ENCODE measurements around the gene APOB.

Gene APOB

GRCh38 chr2:20972792-20973565 is 70.9 kb downstream of the APOB start:
- DNase-seq (ENCODE audit: low read depth): no peak

DNA sequence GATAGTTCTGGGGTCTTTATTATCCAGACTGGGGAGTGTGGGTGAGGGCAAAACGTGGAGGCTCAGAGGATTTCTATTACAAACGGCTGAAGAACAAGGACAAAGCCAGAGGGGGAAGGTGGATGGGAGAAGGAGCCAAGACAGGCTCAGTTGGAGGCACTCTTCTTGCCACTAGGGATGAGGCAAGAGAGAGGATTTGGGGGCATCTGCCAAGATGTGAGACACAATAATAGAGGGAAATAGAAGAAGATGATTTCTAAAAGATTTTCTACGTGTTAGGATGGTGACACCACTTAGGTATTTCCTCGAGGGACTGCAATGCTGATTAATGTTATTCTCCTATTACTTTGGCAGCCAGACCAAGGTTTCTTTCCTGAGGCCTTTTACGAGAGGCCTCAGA is 71.8 kb downstream of the APOB start:
- DNase-seq (ENCODE audit: low read depth): no peak

GRCh38 chr2:20970068-20970467 is 73.8 kb downstream of the APOB start:
- no peak for DNase-seq (ENCODE audit: low read depth)

DNA sequence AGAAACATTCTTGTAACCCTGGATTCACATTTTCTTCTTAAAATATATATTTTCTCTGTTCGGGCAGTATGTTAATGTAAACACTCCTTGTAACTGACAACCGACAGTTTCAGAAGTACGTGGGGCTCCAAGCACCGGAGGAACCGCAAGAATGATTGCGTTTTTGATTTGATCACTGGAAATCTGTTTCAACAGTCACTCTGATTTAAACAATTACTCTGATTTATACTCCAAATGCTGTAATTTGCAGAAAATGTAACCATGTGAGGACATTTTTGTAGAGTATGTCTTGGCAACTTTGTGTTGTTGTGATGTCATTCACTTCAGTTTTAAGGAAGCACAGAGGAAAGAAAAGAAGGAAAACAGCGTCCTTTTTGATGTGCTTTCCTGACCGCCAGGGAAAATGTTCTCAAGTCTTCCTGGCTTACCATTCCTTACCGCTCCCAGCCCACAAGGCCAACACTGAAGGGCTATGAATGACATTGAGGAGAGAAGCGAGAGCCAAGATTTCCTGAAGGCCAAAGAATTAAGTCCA is 77.7 kb downstream of the APOB start:
- DNase-seq (ENCODE audit: low read depth): no peak

- DNase-seq (ENCODE audit: low read depth): no peak
Observed at GRCh38 chr2:20965221-20965620, 78.7 kb downstream of the APOB start.

- DNase-seq (ENCODE audit: low read depth): no peak
Observed at GRCh38 chr2:20963867-20964266, 80.0 kb downstream of the APOB start.

GRCh38 chr2:20962939-20963557 is 80.8 kb downstream of the APOB start:
- peak; percentile 57 for DNase-seq (ENCODE audit: low read depth)

DNA sequence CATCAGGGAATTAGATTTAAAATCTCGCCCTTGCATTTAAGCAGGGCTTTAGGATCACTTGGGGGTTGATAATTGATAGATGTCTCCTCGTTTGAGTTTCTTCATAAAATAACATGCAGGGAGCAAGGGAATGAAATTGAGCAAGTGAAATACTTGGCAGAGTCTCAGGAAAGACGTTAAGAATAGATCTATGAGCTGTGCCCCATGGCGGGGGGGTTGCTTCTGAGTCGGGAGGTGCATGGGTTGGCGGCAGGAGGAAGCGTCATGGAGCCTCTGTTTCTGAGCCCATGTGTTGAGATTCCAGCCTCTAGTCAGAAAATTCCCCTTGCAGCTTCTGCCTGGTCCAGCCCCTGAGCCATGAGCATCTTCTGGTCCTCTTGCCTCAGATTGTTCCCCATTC is 82.0 kb downstream of the APOB start:
- no peak for DNase-seq (ENCODE audit: low read depth)

DNA sequence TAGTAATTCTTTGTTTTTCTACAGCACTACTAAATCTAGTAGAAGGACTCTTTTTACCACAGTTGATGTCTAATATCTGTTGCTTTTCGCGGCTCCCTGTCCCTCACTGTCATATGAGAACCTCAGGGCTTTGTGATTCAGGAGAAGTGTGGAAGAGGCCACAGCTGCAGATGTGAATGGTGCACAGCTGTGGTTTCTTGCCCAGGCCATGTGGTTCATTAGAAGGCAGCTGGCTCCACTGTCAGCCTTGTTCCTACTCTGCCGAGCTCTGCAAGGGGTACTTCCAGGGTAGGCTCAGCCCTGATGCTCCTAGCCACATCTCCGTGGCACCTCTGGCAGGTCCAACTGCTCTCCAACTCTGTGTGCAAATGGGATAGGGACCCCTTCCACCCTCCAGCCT is 83.9 kb downstream of the APOB start:
- no peak for DNase-seq (ENCODE audit: low read depth)

DNA sequence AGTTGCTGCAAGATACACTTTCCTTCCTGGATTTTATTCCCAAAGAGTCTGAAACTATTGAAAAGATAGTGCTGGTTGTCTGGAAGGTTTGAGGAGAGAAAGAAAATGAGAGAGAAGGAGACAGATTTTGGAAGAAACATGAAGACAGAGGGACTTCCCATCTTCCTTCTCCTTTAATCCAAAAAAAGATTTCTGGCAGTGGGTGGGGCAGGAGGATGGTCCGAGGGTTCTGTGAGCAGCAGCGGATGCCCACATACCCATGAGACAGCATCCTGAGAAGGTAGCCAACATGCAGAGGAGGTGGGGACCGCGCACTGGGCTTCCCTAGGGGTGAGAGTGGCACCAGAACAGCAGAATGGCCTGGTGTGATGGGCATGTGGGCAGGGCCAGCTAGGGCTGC is 84.6 kb downstream of the APOB start:
- DNase-seq (ENCODE audit: low read depth): no peak

GRCh38 chr2:20957788-20958525 is 85.9 kb downstream of the APOB start:
- no peak for DNase-seq (ENCODE audit: low read depth)

- DNase-seq (ENCODE audit: low read depth): no peak
Observed at GRCh38 chr2:20955277-20956026, 88.4 kb downstream of the APOB start.

DNA sequence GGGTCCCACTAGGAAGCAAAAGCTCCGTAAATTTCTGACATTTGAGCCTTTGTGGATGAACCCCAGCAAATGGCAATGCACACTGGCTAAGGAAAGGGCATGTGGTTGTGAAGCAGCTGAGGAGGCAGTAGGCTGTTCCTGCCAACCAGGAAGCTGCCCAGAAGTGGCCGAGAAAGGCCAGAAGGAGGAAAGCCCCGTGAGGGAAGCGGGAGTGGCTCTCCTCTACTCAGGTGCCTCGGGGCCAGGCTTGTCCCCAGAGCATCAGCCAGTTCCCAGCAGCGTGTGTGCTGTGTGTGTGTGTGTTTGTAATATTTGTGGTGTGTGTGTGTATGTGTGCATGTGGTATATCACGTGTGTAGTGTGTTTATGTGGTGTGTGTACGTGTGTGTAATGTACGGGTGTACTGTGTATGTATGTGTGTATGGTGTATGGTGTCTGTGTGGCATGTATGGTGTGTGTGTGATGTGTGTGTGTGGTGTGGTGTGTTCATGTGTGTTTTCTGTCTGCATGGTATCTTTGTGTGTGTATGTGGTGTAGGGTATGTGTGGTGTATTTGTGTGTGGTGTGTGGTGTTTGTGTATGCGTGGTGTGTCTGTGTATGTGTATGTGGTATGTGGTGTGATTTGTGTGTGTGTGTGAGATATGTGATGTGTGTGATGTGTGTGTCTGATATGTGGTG is 90.6 kb downstream of the APOB start:
- DNase-seq (ENCODE audit: low read depth): no peak

All from activated T-cell treated with anti-CD3 and anti-CD28 coated beads for 48 hours (primary cell).